IPS DF 6.9 (cell line): ENCODE data around the gene SND1.

Experiments
- DNase-seq: peaks from one replicate; pipeline ENCODE4 v3.0.0-alpha.2; 2013; ENCODE audit warnings: low read depth, low spot score
- H3K27ac ChIP-seq: one replicate; pipeline ENCODE4 v1.5.1; 2013; ENCODE audit warnings: low read length, control low read depth
- H3K27me3 ChIP-seq: 2 replicates; pipeline ENCODE4 v1.6.1; 2013; ENCODE audit warnings: mild to moderate bottlenecking, low read length; ENCODE audit not compliant: control insufficient read depth, insufficient read depth
- H3K36me3 ChIP-seq: 2 replicates; pipeline ENCODE4 v1.6.1; 2013; ENCODE audit warnings: low read length; ENCODE audit not compliant: control insufficient read depth, insufficient read depth
- H3K4me1 ChIP-seq: 2 replicates; pipeline ENCODE4 v1.6.1; 2013; ENCODE audit warnings: low read length; ENCODE audit not compliant: control insufficient read depth, insufficient read depth
- H3K4me3 ChIP-seq: 2 replicates; pipeline ENCODE4 v1.5.1; 2013; ENCODE audit warnings: mild to moderate bottlenecking, low read length
- H3K9me3 ChIP-seq: 2 replicates; pipeline ENCODE4 v1.6.1; 2013; ENCODE audit warnings: low read length, inconsistent platforms; ENCODE audit not compliant: control insufficient read depth, insufficient read depth
- WGBS: extraction: QIAGEN DNeasy Blood & Tissue Kit; methylation state at CpG from one replicate; pipeline ENCODE4 v1.1.7; 2013; ENCODE audit warnings: mixed read lengths, missing lambda C conversion rate; ENCODE audit not compliant: insufficient read length, insufficient coverage; 5-methylcytosine and 5-hydroxymethylcytosine counted together

The SND1 gene

DNA sequence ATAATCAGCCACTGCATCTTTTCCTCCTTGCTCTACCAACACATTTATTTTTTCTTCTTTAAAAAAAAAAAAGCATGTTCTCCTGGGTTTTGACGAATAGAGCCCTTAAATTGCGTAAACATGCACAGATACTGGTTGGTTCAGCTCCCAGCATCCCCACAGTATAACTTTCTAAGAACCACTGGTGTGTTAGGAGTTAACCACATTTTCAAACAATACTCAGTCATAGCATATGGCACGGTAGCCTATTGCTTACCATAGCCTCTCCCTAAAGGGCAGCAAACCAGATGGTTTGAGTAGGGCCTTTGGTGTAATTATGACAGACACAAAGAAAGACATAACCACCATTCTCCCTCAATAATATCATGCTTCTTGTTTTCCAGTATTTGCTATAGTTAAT is 234.3 kb downstream of the SND1 start:
- no peak for DNase-seq
- H3K4me1 ChIP-seq: no peaks in the 10 kb centered on the region; the same call in 1 of the 2 replicates
- no peaks in the 10 kb centered on the region for H3K9me3 ChIP-seq
- H3K27me3 ChIP-seq: no peaks in the 10 kb centered on the region
- WGBS: no CpG with 5 or more reads among the region's 3 CpGs
- H3K27ac ChIP-seq: no peak overlapping the region
- H3K4me3 ChIP-seq: no peak overlapping the region
- no peaks in the 10 kb centered on the region for H3K36me3 ChIP-seq

DNA sequence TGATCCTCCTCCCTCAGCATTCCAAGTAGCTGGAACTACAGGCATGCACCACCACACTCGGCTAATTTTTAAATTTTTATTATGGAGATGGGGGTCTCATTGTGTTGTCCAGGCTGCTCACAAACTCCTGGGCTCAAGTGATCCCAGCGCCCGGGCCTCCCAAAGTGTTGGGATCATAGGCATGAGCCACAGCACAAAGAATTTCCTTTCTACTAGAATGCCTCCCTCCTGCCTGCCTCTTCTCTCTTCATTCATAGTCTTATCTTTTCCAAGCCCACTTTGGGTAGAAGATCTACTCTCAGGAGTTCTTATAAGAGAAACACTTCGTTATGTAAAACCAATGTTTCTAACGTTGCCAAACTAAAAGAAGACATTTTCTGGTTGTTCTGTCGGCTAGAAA is 235.1 kb downstream of the SND1 start:
- H3K36me3 ChIP-seq: no peaks in the 10 kb centered on the region
- H3K9me3 ChIP-seq: no peaks in the 10 kb centered on the region
- no peak overlapping the region for H3K27ac ChIP-seq
- H3K4me3 ChIP-seq: no peak overlapping the region
- no CpG with 5 or more reads among the region's 6 CpGs for WGBS
- DNase-seq: no peak
- H3K27me3 ChIP-seq: no peaks in the 10 kb centered on the region
- H3K4me1 ChIP-seq: no peaks in the 10 kb centered on the region; the same call in 1 of the 2 replicates

DNA sequence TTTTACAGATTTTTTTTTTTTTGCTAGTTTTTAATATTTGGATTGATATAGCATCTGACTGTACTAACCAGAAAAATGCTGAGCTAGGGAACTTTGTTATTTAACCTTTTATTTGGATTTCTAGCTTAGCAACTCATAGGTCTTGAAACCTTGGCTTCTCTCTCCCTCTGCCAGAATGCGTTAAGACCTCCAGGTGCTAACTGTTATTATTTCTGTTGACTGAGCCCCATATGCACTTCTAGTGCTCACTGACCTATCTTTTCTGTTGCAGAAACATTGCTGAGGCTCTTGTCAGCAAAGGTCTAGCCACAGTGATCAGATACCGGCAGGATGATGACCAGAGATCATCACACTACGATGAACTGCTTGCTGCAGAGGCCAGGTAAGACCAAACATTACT is 235.6 kb downstream of the SND1 start:
- H3K36me3 ChIP-seq: no peaks in the 10 kb centered on the region

DNA sequence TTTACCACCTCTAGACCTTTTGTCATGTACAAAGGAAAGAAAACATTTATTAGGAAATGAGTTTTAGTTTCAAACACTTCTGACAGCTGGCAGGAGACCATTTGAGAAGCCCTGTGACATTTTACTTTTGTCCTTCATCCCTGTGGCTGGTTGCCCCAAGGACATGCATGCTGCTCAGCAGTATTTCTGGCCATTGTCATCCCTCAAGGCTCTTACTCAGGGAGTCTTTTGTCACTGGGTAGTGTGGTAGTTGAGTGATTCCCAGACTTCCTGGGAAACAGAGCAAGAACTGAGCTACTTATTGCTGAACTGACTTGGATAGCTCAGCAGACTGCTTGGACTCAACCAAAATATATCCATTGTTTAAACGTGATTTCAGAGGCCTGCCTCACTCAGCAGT is 236.4 kb downstream of the SND1 start:
- H3K27ac ChIP-seq: no peak overlapping the region
- H3K4me1 ChIP-seq: no peaks in the 10 kb centered on the region; the same call in 1 of the 2 replicates
- H3K4me3 ChIP-seq: no peak overlapping the region
- no CpG with 5 or more reads among the region's 1 CpG for WGBS
- H3K36me3 ChIP-seq: no peaks in the 10 kb centered on the region
- H3K9me3 ChIP-seq: no peaks in the 10 kb centered on the region
- no peak for DNase-seq
- no peaks in the 10 kb centered on the region for H3K27me3 ChIP-seq

More for the DNA sequence above, 235.6 kb downstream of the SND1 start:
- no CpG with 5 or more reads among the region's 3 CpGs for WGBS
- H3K9me3 ChIP-seq: no peaks in the 10 kb centered on the region
- no peak overlapping the region for H3K4me3 ChIP-seq
- H3K27ac ChIP-seq: no peak overlapping the region
- no peak for DNase-seq
- no peaks in the 10 kb centered on the region; the same call in 1 of the 2 replicates for H3K4me1 ChIP-seq
- no peaks in the 10 kb centered on the region for H3K27me3 ChIP-seq

DNA sequence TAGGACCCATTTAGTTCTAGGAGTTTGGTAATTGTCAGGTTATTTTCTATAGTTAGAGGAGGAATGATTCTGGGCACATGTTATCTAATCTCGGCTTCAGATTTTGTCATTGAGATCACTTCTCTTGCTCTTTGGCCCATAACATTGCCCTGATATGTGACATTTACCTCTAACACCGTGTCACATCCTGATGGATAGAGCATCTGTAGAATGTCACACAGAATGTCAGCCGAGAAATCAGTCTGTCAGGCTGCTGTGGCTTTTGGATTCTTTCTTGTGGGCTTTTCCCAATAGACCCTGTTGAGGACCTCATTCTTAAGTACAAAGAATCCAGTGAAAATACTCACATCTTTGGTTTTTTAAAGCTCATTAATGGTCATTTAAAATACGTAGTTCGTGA is 236.8 kb downstream of the SND1 start:
- no peaks in the 10 kb centered on the region for H3K9me3 ChIP-seq
- H3K36me3 ChIP-seq: no peaks in the 10 kb centered on the region
- WGBS: no CpG with 5 or more reads among the region's 5 CpGs
- no peaks in the 10 kb centered on the region; the same call in 1 of the 2 replicates for H3K4me1 ChIP-seq
- no peaks in the 10 kb centered on the region for H3K27me3 ChIP-seq
- no peak overlapping the region for H3K4me3 ChIP-seq
- DNase-seq: no peak
- H3K27ac ChIP-seq: no peak overlapping the region

DNA sequence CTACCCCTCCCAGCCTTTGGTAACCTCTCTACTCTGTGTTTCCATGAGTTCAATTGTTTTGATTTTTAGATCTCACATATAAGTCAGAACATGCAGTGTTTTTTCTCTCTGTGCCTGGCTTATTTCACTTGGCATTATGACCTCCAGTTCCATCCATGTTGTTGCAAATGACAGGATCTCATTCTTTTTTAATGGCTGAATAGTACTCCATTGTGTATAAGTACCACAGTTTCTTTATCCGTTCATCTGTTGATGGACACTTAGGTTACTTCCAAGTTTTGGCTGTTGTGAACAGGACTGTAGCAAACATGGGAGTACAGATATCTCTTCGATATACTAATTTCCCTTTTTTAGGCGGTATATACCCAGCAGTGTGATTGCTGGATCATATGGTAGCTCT is 237.7 kb downstream of the SND1 start:
- no peaks in the 10 kb centered on the region; the same call in 1 of the 2 replicates for H3K4me1 ChIP-seq
- WGBS: no CpG with 5 or more reads among the region's 3 CpGs

DNA sequence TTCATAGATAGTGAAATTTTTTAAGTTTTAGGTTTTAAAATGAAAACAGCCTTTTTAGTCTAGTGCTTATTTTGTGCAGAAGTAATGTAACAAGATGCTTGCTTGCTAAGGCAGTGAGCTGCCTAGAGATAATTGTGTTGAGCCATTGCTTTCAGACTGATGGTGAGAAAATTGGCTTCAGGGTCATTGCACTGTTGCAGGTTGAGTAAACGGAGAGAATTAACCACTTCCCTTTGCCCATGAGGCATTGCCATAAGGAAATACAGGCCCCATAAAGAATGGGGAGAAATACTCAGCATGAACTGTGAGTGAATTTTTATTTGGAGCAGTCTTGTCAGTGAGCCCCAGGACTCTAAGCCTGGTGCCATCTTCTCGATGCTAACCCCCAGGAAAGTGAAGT is 238.7 kb downstream of the SND1 start:
- Histone ChIP-seq H3K4me1 (peaks cover under 1% of the 10 kb centered on the region; the same call in 1 of the 2 replicates), H3K27me3 (no peaks in the 10 kb centered on the region), H3K9me3 (no peaks in the 10 kb centered on the region), H3K36me3 (no peaks in the 10 kb centered on the region), H3K27ac (no peak overlapping the region), H3K4me3 (no peak overlapping the region)
- WGBS: no CpG with 5 or more reads among the region's 2 CpGs
- DNase-seq: no peak

More for the DNA sequence above, 237.7 kb downstream of the SND1 start:
- Histone ChIP-seq H3K4me3 (no peak overlapping the region), H3K9me3 (no peaks in the 10 kb centered on the region), H3K36me3 (no peaks in the 10 kb centered on the region), H3K27me3 (no peaks in the 10 kb centered on the region), H3K27ac (no peak overlapping the region)
- no peak for DNase-seq

DNA sequence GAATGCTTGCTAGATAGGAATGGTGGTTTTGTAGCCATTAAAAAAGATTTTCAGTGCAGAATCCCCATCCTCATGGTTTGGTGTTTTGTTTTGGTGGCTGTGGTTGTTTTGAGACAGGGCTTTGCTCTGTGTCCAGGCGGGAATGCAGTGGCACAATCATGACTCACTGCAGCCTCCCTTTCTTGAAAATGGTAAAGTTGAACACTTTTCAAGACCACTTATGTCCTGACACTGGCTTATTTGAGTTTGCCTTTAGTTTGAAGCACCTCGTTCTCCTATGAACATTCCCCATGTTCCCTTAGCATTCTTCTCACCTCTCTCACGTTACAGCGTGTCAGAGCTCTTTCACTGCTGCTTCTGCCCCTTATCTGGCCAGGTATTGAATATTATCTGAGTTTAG is 239.2 kb downstream of the SND1 start:
- Histone ChIP-seq H3K27me3 (no peaks in the 10 kb centered on the region), H3K9me3 (no peaks in the 10 kb centered on the region), H3K4me3 (no peak overlapping the region), H3K27ac (no peak overlapping the region), H3K36me3 (no peaks in the 10 kb centered on the region), H3K4me1 (peaks cover 3% of the 10 kb centered on the region; the same call in 1 of the 2 replicates)
- no CpG with 5 or more reads among the region's 4 CpGs for WGBS
- DNase-seq: no peak

DNA sequence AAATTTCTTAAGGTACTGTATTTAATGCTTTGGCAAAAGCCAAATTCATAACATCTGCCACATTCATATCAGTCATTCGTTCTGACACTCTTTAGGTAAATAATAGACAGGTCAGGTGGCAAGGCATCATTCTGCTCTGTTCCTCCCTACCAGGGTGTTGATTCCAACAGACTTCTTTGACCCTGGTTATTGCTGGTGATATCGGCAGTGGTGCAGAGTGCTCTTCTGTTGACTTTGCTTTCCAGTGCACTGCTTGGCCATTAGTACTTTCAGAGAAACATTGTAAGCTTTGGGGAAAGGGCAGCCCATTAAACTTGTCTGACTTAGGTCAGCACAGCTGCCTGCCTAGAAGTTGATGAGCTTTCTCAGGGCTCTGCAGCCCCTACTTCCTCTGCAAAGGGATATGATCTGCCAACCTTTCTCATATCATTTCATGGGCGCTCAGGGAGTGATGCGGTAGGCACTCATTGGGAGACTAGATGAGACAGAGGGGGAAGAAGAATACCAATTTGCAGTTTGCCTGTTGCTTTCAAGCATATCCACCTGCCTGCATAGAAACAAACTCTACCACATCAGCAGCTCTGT is 240.0 kb downstream of the SND1 start:
- no peak overlapping the region for H3K27ac ChIP-seq
- H3K36me3 ChIP-seq: no peaks in the 10 kb centered on the region
- H3K27me3 ChIP-seq: no peaks in the 10 kb centered on the region
- no peak for DNase-seq
- H3K9me3 ChIP-seq: no peaks in the 10 kb centered on the region
- no CpG with 5 or more reads among the region's 4 CpGs for WGBS
- H3K4me1 ChIP-seq: peaks cover 3% of the 10 kb centered on the region; the same call in 1 of the 2 replicates
- no peak overlapping the region for H3K4me3 ChIP-seq

DNA sequence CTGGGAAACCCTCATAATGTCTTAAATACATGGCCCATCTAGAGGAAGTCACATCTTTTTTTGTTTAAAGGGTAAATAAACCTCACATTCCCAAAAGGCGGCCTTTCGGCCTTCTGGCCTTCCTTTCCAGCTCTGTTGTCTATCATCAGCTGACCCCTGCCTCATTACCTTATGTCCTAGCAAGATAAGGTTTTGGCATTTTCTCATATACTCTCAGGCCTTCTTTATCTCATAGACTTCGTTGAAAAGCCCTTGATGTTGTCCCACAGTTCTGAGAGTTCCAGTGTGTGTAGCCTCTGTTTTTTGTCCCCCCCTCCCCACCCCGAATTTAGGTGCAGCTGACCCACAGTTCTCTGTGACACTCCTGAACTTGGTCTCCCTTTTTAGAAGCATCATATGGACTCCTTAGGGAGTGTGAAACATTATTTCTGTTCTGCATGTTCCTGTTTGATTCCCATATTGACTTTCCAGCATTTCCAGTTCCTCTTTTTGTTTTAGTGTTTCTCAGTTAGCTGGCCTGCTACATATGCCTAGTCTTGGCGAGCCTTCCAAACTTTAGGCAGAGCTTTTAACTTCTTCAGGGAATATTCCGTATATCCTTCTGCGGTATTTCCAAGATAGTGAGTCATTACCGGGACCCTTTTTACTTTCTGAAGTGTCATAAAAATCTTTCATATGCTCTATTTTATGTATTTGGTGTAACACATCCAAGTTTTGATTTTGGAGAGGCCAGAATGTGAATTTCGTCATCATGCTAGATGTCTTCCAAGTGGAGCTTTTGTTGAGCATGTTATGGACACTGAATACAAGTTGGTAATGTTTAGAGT is 240.7 kb downstream of the SND1 start:
- Histone ChIP-seq H3K27ac (no peak overlapping the region), H3K9me3 (no peaks in the 10 kb centered on the region), H3K27me3 (no peaks in the 10 kb centered on the region), H3K36me3 (no peaks in the 10 kb centered on the region), H3K4me1 (peaks cover 3% of the 10 kb centered on the region; the same call in 1 of the 2 replicates), H3K4me3 (no peak overlapping the region)
- no peak for DNase-seq
- WGBS: no CpG with 5 or more reads among the region's 9 CpGs
